ENCODE results near the gene DEPDC5. TPM values are rescaled to one million over a fixed set of nuclear protein-coding genes. Genes with fewer than 3 reads are reported as not detected.

Gene DEPDC5
- total RNA-seq, 1 experiment from 2014 or later, result 28.1 TPM

DNA sequence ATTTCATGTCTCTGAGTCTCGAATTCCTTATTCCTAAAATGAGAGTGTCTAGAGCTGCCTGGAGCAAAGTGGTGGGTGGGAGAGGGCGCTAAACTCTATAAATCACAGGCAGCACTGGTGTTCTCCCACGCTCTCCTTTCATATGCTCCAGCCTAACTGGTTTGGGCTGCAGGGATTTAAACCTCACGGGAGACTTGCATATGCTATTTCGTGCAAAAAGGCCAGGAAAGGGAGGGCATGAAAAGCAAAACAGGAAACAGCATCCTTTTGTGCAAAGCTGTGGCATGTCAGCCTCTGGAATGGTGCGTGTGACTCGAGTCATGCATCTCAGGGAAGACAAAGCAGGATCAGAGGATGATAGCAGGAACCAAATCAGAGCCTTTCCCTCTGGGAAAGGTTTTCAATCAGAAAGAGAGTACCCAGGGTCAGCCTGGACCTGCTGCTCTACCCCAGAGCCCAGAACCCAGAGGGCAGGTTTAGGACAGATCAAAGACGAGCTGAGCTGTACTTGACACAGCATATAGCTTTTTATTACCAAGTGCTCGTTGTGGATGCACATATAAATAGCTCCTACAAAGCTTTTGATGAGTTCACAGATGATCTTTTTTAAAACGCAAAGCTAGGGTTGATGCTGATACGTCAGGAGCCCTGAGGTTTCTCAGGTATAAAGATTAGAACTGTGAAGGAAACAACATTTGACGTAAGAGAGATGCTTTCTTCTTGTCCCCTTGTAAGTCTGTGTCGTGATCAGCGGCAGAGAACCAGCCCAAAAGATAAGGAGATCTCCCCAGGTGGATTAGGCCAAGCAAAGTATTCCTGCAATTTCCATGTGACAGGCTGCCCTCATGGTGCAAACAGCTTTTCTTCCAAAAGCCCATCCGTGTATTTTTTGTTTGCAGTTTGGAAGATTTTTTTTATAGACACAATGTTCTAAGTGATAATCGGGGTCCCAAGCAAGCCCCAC is 144.3 kb downstream of the DEPDC5 start:
- Histone ChIP-seq H2AFZ (no peak overlapping the region), H3K4me2 (no peak overlapping the region), H3K27me3 (ENCODE audit: insufficient read depth, low read depth) (no peaks in the 10 kb centered on the region), H3K4me1 (replicated peaks; ENCODE audit: insufficient read depth) (no peaks in the 10 kb centered on the region), H3K4me3 (no peak overlapping the region), H4K20me1 (ENCODE audit: insufficient read depth) (no peaks in the 10 kb centered on the region), H3K79me2 (ENCODE audit: low read depth) (no peaks in the 10 kb centered on the region), H3K27ac (no peak overlapping the region), H3K9me2 (ENCODE audit: insufficient read depth) (no peaks in the 10 kb centered on the region), H3F3A (ENCODE audit: insufficient read depth, low read depth) (no peaks in the 10 kb centered on the region), H3K9me3 (ENCODE audit: insufficient read depth, low read depth) (no peaks in the 10 kb centered on the region), H3K36me3 (ENCODE audit: low read depth) (peaks cover 19% of the 10 kb centered on the region; the same call in 1 of the 2 replicates)
- CTCF ChIA-PET, result no interaction called here
- intact Hi-C loops (cut with micrococcal nuclease; ENCODE audit: unreplicated experiment), result no loop called here
- POLR2A ChIA-PET (ENCODE audit: unreplicated experiment), result no interaction called here
- TF ChIP-seq, protein P1, sequence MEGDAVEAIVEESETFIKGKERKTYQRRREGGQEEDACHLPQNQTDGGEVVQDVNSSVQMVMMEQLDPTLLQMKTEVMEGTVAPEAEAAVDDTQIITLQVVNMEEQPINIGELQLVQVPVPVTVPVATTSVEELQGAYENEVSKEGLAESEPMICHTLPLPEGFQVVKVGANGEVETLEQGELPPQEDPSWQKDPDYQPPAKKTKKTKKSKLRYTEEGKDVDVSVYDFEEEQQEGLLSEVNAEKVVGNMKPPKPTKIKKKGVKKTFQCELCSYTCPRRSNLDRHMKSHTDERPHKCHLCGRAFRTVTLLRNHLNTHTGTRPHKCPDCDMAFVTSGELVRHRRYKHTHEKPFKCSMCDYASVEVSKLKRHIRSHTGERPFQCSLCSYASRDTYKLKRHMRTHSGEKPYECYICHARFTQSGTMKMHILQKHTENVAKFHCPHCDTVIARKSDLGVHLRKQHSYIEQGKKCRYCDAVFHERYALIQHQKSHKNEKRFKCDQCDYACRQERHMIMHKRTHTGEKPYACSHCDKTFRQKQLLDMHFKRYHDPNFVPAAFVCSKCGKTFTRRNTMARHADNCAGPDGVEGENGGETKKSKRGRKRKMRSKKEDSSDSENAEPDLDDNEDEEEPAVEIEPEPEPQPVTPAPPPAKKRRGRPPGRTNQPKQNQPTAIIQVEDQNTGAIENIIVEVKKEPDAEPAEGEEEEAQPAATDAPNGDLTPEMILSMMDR (conservative IDR thresholded peaks at IDR 0.05), result no peak
- TF ChIP-seq EZH2 (IDR thresholded peaks at IDR 0.05; ENCODE audit: low read depth), result no peak
- no TSS peak for BruUV-seq (replicated peaks)
- no peak for DNase-seq

GRCh38 chr22:31898926-31899325 is 145.1 kb downstream of the DEPDC5 start:
- no TSS peak for BruUV-seq (replicated peaks)
- POLR2A ChIA-PET (ENCODE audit: unreplicated experiment), result no interaction called here
- CTCF ChIA-PET, result no interaction called here

DNA sequence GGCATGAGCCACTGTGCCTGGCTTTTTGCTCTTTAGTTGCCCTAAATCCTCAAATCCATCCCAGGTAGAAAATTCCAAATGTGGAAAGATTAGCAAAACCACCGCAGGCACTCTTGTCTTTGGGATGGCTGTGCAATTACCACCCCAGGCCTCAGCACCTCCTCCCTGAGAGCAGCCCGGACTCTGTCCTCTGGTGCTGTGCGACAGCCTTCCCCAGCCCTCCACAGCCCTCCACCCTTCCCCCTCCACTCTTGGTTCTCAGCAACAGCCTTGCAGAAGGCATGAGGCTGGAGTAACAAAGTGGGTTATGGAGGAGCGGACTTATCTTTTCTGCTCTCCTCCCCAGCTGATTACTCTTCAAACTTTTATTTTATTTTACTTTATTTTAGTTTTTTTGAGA is 145.8 kb downstream of the DEPDC5 start:
- Histone ChIP-seq H3K9me2 (ENCODE audit: insufficient read depth) (no peaks in the 10 kb centered on the region), H4K20me1 (ENCODE audit: insufficient read depth) (no peaks in the 10 kb centered on the region), H3K4me2 (no peak overlapping the region), H3K79me2 (ENCODE audit: low read depth) (no peaks in the 10 kb centered on the region), H3K27ac (no peak overlapping the region), H3K4me3 (no peak overlapping the region), H3F3A (ENCODE audit: insufficient read depth, low read depth) (no peaks in the 10 kb centered on the region), H3K36me3 (ENCODE audit: low read depth) (peaks cover 19% of the 10 kb centered on the region; the same call in 1 of the 2 replicates), H3K27me3 (ENCODE audit: insufficient read depth, low read depth) (no peaks in the 10 kb centered on the region), H2AFZ (no peak overlapping the region), H3K4me1 (replicated peaks; ENCODE audit: insufficient read depth) (no peaks in the 10 kb centered on the region), H3K9me3 (ENCODE audit: insufficient read depth, low read depth) (no peaks in the 10 kb centered on the region)
- POLR2A ChIA-PET (ENCODE audit: unreplicated experiment), result no interaction called here
- no TSS peak for BruUV-seq (replicated peaks)
- TF ChIP-seq, protein P1 (conservative IDR thresholded peaks at IDR 0.05), result no peak
- TF ChIP-seq EZH2 (IDR thresholded peaks at IDR 0.05; ENCODE audit: low read depth), result no peak
- CTCF ChIA-PET, result no interaction called here
- intact Hi-C loops (cut with micrococcal nuclease; ENCODE audit: unreplicated experiment), result no loop called here
- no peak for DNase-seq

More at GRCh38 chr22:31898926-31899325, 145.1 kb downstream of the DEPDC5 start:
- no peaks in the 10 kb centered on the region for H4K20me1 ChIP-seq (ENCODE audit: insufficient read depth)
- no peaks in the 10 kb centered on the region for H3K9me2 ChIP-seq (ENCODE audit: insufficient read depth)
- H3K36me3 ChIP-seq (ENCODE audit: low read depth), result peaks cover 19% of the 10 kb centered on the region; the same call in 1 of the 2 replicates
- H3K9me3 ChIP-seq (ENCODE audit: insufficient read depth, low read depth), result no peaks in the 10 kb centered on the region
- no peak overlapping the region for H3K4me3 ChIP-seq
- H3K79me2 ChIP-seq (ENCODE audit: low read depth), result no peaks in the 10 kb centered on the region
- H3K4me1 ChIP-seq (replicated peaks; ENCODE audit: insufficient read depth), result no peaks in the 10 kb centered on the region
- no peak overlapping the region for H2AFZ ChIP-seq
- H3K27ac ChIP-seq, result no peak overlapping the region
- no peak for DNase-seq
- H3K27me3 ChIP-seq (ENCODE audit: insufficient read depth, low read depth), result no peaks in the 10 kb centered on the region
- no peak overlapping the region for H3K4me2 ChIP-seq
- no peaks in the 10 kb centered on the region for H3F3A ChIP-seq (ENCODE audit: insufficient read depth, low read depth)
- intact Hi-C loops (cut with micrococcal nuclease; ENCODE audit: unreplicated experiment), result no loop called here
- no peak for TF ChIP-seq EZH2 (IDR thresholded peaks at IDR 0.05; ENCODE audit: low read depth)
- TF ChIP-seq, protein P1 (conservative IDR thresholded peaks at IDR 0.05), result no peak

All from PC-9 (cell line).